TTC549 (cell line): ENCODE measurements around the gene RPS29.

Experiments used
- FAIRE-seq: peaks from 2 replicates; lab custom pipeline; 2012; peaks lifted over from hg19 to GRCh38; lab: Jason Lieb, UNC

Gene RPS29

DNA sequence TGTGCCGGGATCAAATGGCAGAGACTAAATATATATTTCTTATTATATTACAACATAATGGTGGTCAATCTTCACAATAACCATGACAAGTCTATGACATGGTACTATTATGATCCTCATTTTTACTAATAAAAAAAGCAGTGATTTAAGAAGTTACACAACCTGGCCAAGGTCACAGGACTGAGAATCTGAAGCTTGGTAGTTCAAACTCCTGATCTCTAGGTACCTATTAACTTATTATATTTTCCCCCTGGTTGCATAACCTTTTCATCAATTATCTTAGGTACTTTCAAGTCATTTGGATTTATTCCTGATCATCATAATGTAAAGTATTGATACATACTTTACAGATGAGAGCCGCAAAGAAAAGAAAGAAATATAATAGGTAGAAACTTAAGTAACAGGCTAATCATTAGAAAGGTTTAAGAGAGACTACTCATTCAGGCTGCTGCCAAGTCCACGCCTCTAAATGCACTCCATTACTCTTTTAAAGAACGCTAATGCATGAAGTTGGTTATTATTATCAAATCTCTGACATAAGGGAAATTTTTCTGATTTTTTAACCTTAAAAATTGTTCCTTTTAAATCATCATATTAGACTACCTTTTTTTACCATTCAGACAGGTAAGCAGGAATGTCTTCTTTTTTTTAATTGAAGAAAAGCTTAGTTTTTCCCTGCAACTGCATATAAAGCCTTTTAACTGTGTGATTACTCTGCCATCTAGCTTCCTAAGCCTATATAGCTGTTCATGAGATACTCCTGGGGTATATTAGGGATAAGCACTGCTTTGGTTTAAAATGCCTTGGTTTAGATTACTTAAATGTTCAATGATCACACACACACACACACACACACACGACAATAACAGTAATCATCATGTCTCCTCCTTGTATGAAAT lies 35.6 kb downstream of the RPS29 start:
- no peak for FAIRE-seq

DNA sequence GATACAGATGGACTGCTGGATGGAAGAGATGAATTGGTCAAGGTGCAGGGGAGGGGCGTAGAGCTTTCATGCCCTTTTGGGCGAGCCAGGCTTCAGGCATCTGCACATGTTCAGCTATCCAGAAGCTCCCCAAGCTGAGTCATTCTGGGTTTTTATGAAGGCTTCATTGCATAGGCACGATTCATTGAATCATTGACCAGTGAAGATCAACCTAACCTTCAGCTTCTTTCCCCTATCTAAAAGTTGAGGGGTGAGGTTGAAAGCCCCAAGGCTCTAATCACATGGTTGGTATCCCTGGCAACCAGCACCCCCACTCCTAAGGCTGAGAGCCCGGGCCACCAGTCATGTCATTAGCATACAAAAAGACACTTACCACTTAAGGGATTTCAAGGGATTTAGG lies 36.3 kb downstream of the RPS29 start:
- no peak for FAIRE-seq

DNA sequence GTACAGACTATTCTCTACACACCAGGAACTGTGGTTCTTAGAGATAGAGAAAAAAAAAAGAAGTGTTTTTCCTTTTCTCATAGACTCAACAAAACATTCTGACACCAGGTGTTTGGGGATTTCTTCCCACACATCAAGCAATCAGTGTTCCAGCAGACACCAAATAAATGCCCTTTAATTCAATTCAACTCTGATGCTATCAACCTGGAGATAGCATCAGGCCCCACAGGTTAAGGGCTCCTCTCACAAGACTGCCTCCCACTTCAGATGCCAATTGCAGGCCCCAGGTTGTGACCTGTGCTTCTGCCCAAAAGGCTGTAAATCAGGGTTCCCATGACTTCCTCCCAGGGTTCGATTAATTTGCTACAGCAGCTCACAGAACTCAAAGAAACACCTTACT lies 36.7 kb downstream of the RPS29 start:
- FAIRE-seq = no peak

DNA sequence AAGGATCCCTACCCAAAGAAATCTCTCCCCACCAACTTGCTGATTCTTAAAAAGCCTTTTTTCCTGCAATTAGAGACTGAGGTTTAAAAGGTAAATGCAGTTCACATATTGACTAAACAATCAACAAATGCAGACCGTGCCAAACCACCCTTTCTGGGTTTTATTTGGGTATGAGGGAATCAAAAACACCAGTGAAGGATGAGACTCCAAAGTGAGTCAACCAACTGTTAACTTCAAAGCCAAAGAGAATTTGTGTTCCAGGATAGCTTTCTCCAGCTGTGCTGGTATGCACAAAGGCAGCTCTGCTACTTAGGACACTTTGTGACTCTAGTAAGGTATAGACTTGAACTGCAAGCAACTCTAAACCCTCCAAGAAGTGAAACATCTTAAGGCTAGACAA lies 39.4 kb downstream of the RPS29 start:
- FAIRE-seq = no peak

DNA sequence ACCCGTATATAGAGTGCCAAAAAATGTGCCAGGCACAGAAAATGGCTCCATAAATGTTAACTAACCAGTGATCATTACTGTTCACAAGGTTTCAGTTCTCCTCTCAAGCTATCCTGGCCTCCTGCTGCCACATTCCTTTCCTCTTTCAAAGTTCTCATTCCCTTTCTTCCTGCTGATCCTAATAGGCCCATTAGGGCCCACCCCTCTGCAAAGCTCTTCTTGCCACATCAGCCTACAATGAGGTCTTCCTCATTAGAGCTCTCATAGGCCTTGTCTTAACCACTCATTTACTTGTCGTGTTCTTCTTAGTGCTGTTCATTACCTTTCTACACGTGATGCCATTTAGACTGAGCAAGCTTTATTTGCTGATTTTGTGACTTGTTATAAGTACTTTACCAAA lies 40.5 kb downstream of the RPS29 start:
- FAIRE-seq = no peak

DNA sequence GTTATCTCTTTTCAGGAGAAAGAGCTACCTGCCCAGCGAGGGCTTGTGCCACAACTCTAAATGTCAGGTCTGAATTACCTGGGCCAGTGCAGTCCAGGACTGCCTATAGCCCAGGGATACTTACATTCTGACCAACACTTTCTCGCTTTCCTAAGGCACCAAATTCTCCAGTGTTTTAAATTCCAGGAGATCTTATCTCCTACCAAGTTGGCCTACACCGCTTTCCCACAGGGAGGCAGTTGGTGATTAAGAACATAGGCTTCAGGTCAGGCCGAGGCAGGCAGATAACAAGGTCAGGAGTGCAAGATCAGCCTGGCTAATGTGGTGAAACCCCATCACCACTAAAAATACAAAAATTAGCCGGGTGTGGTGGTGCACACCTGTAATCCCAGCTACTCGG lies 41.1 kb downstream of the RPS29 start:
- no peak for FAIRE-seq

DNA sequence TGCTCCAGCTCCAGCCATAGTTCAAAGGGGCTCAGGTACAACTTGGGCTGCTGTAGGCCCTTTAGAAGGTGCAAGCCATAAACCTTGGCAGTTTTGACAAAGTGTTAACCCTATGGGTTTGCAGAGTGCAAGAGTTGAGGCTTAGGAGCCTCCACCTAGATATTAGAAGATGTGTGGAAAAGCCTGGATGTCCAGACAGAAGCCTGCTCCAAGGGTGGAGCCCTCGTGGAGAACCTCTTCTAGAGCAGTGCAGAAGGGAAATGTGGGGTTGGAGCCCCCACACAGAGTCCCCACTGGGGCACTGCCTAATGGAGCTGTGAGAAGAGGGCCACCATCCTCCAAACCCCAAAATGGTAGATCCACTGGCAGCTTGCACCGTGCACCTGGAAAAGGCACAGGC lies 45.1 kb downstream of the RPS29 start:
- FAIRE-seq = no peak

DNA sequence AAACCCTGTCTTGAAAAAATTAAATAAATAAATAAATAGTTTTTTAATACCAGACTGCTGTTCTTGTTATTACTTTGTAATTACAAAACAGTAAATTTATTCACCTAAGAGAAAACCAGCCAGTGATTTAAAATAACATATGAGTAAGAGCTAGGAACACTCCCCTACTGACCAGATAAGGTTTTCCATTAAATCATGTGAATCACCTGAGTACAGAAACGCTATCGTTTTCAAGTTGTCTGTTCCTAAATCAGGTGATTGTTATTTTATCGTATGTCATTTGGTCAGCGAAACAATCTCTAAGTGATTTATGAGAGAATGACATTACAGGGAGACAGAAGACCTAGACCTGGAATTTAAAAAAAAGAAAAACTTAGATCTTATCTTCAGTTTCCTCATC lies 47.3 kb downstream of the RPS29 start:
- FAIRE-seq = no peak
